ENCODE measurements around the gene SFXN5. TPM values are rescaled to one million over a fixed set of nuclear protein-coding genes. Genes with fewer than 3 reads are reported as not detected.

Gene SFXN5
- total RNA-seq, 1 experiment from 2014 or later, result 25.9 TPM

- TF ChIP-seq ZNF281 (CRISPR knock-in tag; IDR thresholded peaks at IDR 0.05) (no peak), NR3C1 (CRISPR knock-in tag; conservative IDR thresholded peaks at IDR 0.05; ENCODE audit: low read depth) (no peak), TEAD1 (CRISPR knock-in tag; IDR thresholded peaks at IDR 0.05) (no peak), E2F4 (CRISPR knock-in tag; IDR thresholded peaks at IDR 0.05; ENCODE audit: borderline replicate concordance, low read depth) (no peak), ZNF138 (CRISPR knock-in tag; conservative IDR thresholded peaks at IDR 0.05) (no peak), GTF2I (CRISPR knock-in tag; conservative IDR thresholded peaks at IDR 0.05) (no peak), ETV6 (CRISPR knock-in tag; IDR thresholded peaks at IDR 0.05) (no peak; the same call in 1 of the 2 replicates), SMAD3 (CRISPR knock-in tag; IDR thresholded peaks at IDR 0.05; ENCODE audit: borderline replicate concordance) (no peak), PRDM15 (CRISPR knock-in tag; IDR thresholded peaks at IDR 0.05) (peak; percentile 97), JAZF1 (CRISPR knock-in tag; IDR thresholded peaks at IDR 0.05) (no peak), FOXP4 (CRISPR knock-in tag; IDR thresholded peaks at IDR 0.05) (0 out of 2 replicates have a peak, but pooled peaks have one; percentile 9), AR (CRISPR knock-in tag; IDR thresholded peaks at IDR 0.05) (no peak), PREB (CRISPR knock-in tag; IDR thresholded peaks at IDR 0.05; ENCODE audit: borderline replicate concordance) (no peak), HMGXB4 (CRISPR knock-in tag; IDR thresholded peaks at IDR 0.05) (no peak), FOXP1 (CRISPR knock-in tag; IDR thresholded peaks at IDR 0.05; ENCODE audit: borderline replicate concordance) (peak; percentile 58; the same call in 1 of the 2 replicates), ESRRA (CRISPR knock-in tag; IDR thresholded peaks at IDR 0.05; ENCODE audit: borderline replicate concordance) (no peak), SMAD4 (CRISPR knock-in tag; IDR thresholded peaks at IDR 0.05) (no peak), IRF2 (CRISPR knock-in tag; IDR thresholded peaks at IDR 0.05; ENCODE audit: borderline replicate concordance, low read depth) (no peak), MLX (CRISPR knock-in tag; IDR thresholded peaks at IDR 0.05) (no peak)
These were observed 154.2 kb downstream of the SFXN5 start, which contains the start of gene EMX1 (continued) for GRCh38 chr2:72917138-72917876.
